Measurements from ENCODE around the gene DCHS1.

- TF ChIP-seq POLR2A (IDR thresholded peaks at IDR 0.05; ENCODE audit: low read depth, low read length) (no peak), TAF1 (IDR thresholded peaks at IDR 0.05; ENCODE audit: borderline replicate concordance, low read depth, low read length) (no peak)
Measured at GRCh38 chr11:6660712-6661111, 5.1 kb upstream of the DCHS1 start.
